WTC11 (cell line): ENCODE data around the gene SH3RF2. TPM values are rescaled to one million over a fixed set of nuclear protein-coding genes. Genes with fewer than 3 reads are reported as not detected.

Source experiments
- ATAC-seq: fragments of 200-7000 bp; cut with Tn5 transposase; 2 replicates; pipeline ENCODE4 v1.10.0; 2021; ENCODE audit warnings: mild to moderate bottlenecking, moderate library complexity
- CTCF ChIA-PET: fragments of 300-600 bp; sonication (Branson Sonifier 250); formaldehyde crosslinking; loops from one replicate; lab custom pipeline; 2021; ENCODE audit warnings: antibody characterized with exemption; lab: Charles Lee
- POLR2A ChIA-PET: fragments of 350-600 bp; sonication (Branson Sonifier 250); formaldehyde crosslinking; loops from one replicate; lab custom pipeline; 2021; ENCODE audit warnings: antibody characterized with exemption; lab: Charles Lee
- DNase-seq: peaks from one replicate; pipeline ENCODE4 v3.0.0; 2021; ENCODE audit warnings: low spot score
- H3K27ac Mint-ChIP-seq: 2 replicates; pipeline ENCODE4 v1.8.0; 2021; ENCODE audit warnings: mixed read lengths
- H3K27me3 Mint-ChIP-seq: 2 replicates; pipeline ENCODE4 v1.8.0; 2021; ENCODE audit warnings: low read depth, mild to moderate bottlenecking, moderate library complexity, mixed read lengths
- H3K36me3 Mint-ChIP-seq: 2 replicates; pipeline ENCODE4 v1.8.0; 2021; ENCODE audit warnings: mixed read lengths
- H3K4me1 Mint-ChIP-seq: 2 replicates; pipeline ENCODE4 v1.8.0; 2022; ENCODE audit warnings: mixed read lengths
- H3K4me3 Mint-ChIP-seq: 2 replicates; pipeline ENCODE4 v1.8.0; 2021; ENCODE audit warnings: mild to moderate bottlenecking, moderate library complexity, mixed read lengths
- H3K9me3 Mint-ChIP-seq: 2 replicates; pipeline ENCODE4 v1.8.0; 2021; ENCODE audit warnings: mixed read lengths
- CDX4 ChIP-seq: fragments of 250-450 bp; sonication (Bioruptor Pico); IDR thresholded peaks from 2 replicates; pipeline ENCODE4 v1.9.0; 2021; ENCODE audit warnings: moderate library complexity, mild to moderate bottlenecking, inconsistent platforms, borderline replicate concordance
- E2F1 ChIP-seq: sonication (generic); formaldehyde crosslinking; IDR thresholded peaks from 2 replicates; pipeline ENCODE4 v1.8.0; 2022; ENCODE audit warnings: mild to moderate bottlenecking, missing genetic modification reagents
- ELF4 ChIP-seq: sonication (generic); formaldehyde crosslinking; IDR thresholded peaks from 2 replicates; pipeline ENCODE4 v1.8.1; 2022; ENCODE audit warnings: low read depth, mild to moderate bottlenecking, moderate library complexity, missing genetic modification reagents
- FOXP1 ChIP-seq: sonication (generic); formaldehyde crosslinking; IDR thresholded peaks from 2 replicates; pipeline ENCODE4 v1.8.0; 2022; ENCODE audit warnings: missing genetic modification reagents, mild to moderate bottlenecking, moderate library complexity, borderline replicate concordance
- FOXP4 ChIP-seq: sonication (generic); formaldehyde crosslinking; IDR thresholded peaks from 2 replicates; pipeline ENCODE4 v1.8.0; 2022; ENCODE audit warnings: mild to moderate bottlenecking, missing genetic modification reagents
- GABPB1 ChIP-seq: sonication (generic); formaldehyde crosslinking; IDR thresholded peaks from 2 replicates; pipeline ENCODE4 v1.8.1; 2023; ENCODE audit warnings: mild to moderate bottlenecking, missing genetic modification reagents
- IRF1 ChIP-seq: sonication (generic); formaldehyde crosslinking; IDR thresholded peaks from 2 replicates; pipeline ENCODE4 v1.8.0; 2023; ENCODE audit warnings: missing genetic modification reagents
- KAT7 ChIP-seq: sonication (generic); formaldehyde crosslinking; IDR thresholded peaks from 2 replicates; pipeline ENCODE4 v1.8.1; 2023; ENCODE audit warnings: missing genetic modification reagents, mild to moderate bottlenecking, borderline replicate concordance
- MYBL2 ChIP-seq: sonication (generic); formaldehyde crosslinking; IDR thresholded peaks from 2 replicates; pipeline ENCODE4 v1.8.1; 2023; ENCODE audit warnings: mild to moderate bottlenecking, moderate library complexity, missing genetic modification reagents
- NFATC4 ChIP-seq: fragments of 250-450 bp; sonication (Bioruptor Pico); IDR thresholded peaks from 2 replicates; pipeline ENCODE4 v1.9.0; 2021; ENCODE audit warnings: mild to moderate bottlenecking
- SMAD3 ChIP-seq: sonication (generic); formaldehyde crosslinking; IDR thresholded peaks from 2 replicates; pipeline ENCODE4 v1.8.0; 2022; ENCODE audit warnings: missing genetic modification reagents, mild to moderate bottlenecking, borderline replicate concordance
- STAT6 ChIP-seq: sonication (generic); formaldehyde crosslinking; conservative IDR thresholded peaks from 2 replicates; pipeline ENCODE4 v1.8.1; 2023; ENCODE audit warnings: mild to moderate bottlenecking, low read depth, missing genetic modification reagents, moderate library complexity
- TEAD1 ChIP-seq: sonication (generic); formaldehyde crosslinking; IDR thresholded peaks from 2 replicates; pipeline ENCODE4 v1.8.0; 2022; ENCODE audit warnings: mild to moderate bottlenecking, missing genetic modification reagents
- USF1 ChIP-seq: sonication (generic); formaldehyde crosslinking; IDR thresholded peaks from 2 replicates; pipeline ENCODE4 v1.8.0; 2022; ENCODE audit warnings: mild to moderate bottlenecking, missing genetic modification reagents
- ZNF138 ChIP-seq: sonication (generic); formaldehyde crosslinking; conservative IDR thresholded peaks from 2 replicates; pipeline ENCODE4 v1.8.1; 2022; ENCODE audit warnings: mild to moderate bottlenecking, moderate library complexity, missing genetic modification reagents
- ZNF281 ChIP-seq: sonication (generic); formaldehyde crosslinking; IDR thresholded peaks from 2 replicates; pipeline ENCODE4 v1.8.0; 2023; ENCODE audit warnings: mild to moderate bottlenecking, missing genetic modification reagents
- ZNF396 ChIP-seq: fragments of 250-450 bp; sonication (Bioruptor Pico); IDR thresholded peaks from 2 replicates; pipeline ENCODE4 v1.8.0; 2021; ENCODE audit warnings: mild to moderate bottlenecking, moderate library complexity, borderline replicate concordance
- ZNF425 ChIP-seq: fragments of 250-450 bp; sonication (Bioruptor Pico); conservative IDR thresholded peaks from 2 replicates; pipeline ENCODE4 v1.9.0; 2021; ENCODE audit warnings: mild to moderate bottlenecking
- ZNF671 ChIP-seq: fragments of 250-450 bp; sonication (Bioruptor Pico); IDR thresholded peaks from 2 replicates; pipeline ENCODE4 v1.8.0; 2021; ENCODE audit warnings: mild to moderate bottlenecking
- ZSCAN18 ChIP-seq: fragments of 250-450 bp; sonication (Bioruptor Pico); IDR thresholded peaks from 2 replicates; pipeline ENCODE4 v2.1.2; 2022; ENCODE audit warnings: mild to moderate bottlenecking, moderate library complexity
- total RNA-seq: library from RNA; stranded (reverse); gene quantifications from 3 replicates; pipeline ENCODE4 v1.2.3, GENCODE V29; 2021

Gene SH3RF2
- total RNA-seq, 1 experiment from 2014 or later = 0.83 TPM

GRCh38 chr5:145965804-145966203 lies 29.4 kb downstream of the SH3RF2 start:
- no peak for ATAC-seq
- Mint-ChIP-seq H3K36me3 (no peaks in the 10 kb centered on the region), H3K4me3 (no peak overlapping the region), H3K27ac (no peak overlapping the region), H3K27me3 (no peaks in the 10 kb centered on the region), H3K4me1 (peaks cover 6% of the 10 kb centered on the region)
- DNase-seq = no peak
- CTCF ChIA-PET = no interaction called here
- POLR2A ChIA-PET = no interaction called here
- TF ChIP-seq ZSCAN18 (no peak), CDX4 (CRISPR knock-in tag) (no peak), USF1 (CRISPR knock-in tag) (no peak), ZNF671 (CRISPR knock-in tag) (no peak), ZNF396 (no peak), TEAD1 (CRISPR knock-in tag) (no peak), KAT7 (CRISPR knock-in tag) (no peak), MYBL2 (no peak), ZNF138 (no peak), NFATC4 (CRISPR knock-in tag) (no peak), E2F1 (CRISPR knock-in tag) (no peak), ELF4 (CRISPR knock-in tag) (no peak)
- TF ChIP-seq, all 79 proteins: peak for 0
- no peaks in the 10 kb centered on the region for H3K9me3 Mint-ChIP-seq

GRCh38 chr5:145967296-145967695 lies 30.9 kb downstream of the SH3RF2 start:
- Mint-ChIP-seq H3K27me3 (no peaks in the 10 kb centered on the region), H3K9me3 (no peaks in the 10 kb centered on the region), H3K4me3 (no peak overlapping the region), H3K27ac (no peak overlapping the region), H3K4me1 (no peaks in the 10 kb centered on the region), H3K36me3 (no peaks in the 10 kb centered on the region)
- ATAC-seq = no peak
- ChIA-PET CTCF (no interaction called here), POLR2A (no interaction called here)
- no peak for DNase-seq
- TF ChIP-seq STAT6 (no peak), IRF1 (CRISPR knock-in tag) (no peak), CDX4 (CRISPR knock-in tag) (no peak), FOXP1 (CRISPR knock-in tag) (no peak), SMAD3 (no peak), ZNF281 (CRISPR knock-in tag) (no peak), ZNF425 (CRISPR knock-in tag) (no peak), FOXP4 (no peak), GABPB1 (CRISPR knock-in tag) (no peak)
